CD4-positive, alpha-beta T cell (primary cell): Measurements from ENCODE around the gene NOP56. TPM values are rescaled to one million over a fixed set of nuclear protein-coding genes. Genes with fewer than 3 reads are reported as not detected.

Source experiments
- ATAC-seq: fragments of 200-7000 bp; cut with Tn5 transposase; one replicate; pipeline ENCODE4 v1.10.0; 2022; ENCODE audit warnings: mild to moderate bottlenecking; ENCODE audit not compliant: poor library complexity
- CTCF ChIA-PET: fragments of 350-600 bp; sonication (Branson Sonifier 250); formaldehyde crosslinking; loops from one replicate; lab custom pipeline; 2021; ENCODE audit warnings: antibody characterized with exemption, inconsistent platforms; lab: Charles Lee
- POLR2A ChIA-PET: fragments of 350-600 bp; sonication (Branson Sonifier 250); formaldehyde crosslinking; loops from one replicate; lab custom pipeline; 2021; ENCODE audit warnings: antibody characterized with exemption, inconsistent platforms; lab: Charles Lee
- DNase-seq, 14 experiments: peaks; one replicate each; pipeline ENCODE4 v3.0.0-alpha.2; 2013 to 2020; ENCODE audit warnings: mixed read lengths in 2 of 14
- H3K27ac ChIP-seq, 2 donors: one replicate each; pipeline versions ENCODE4 v1.5.1 to v1.7.0; 2013; ENCODE audit warnings: low read length in 2 of 2, low read depth in 1 of 2, mild to moderate bottlenecking in 1 of 2
- H3K27me3 ChIP-seq, 2 experiments: 1 replicate in 1 of 2; 2 replicates in 1 of 2; pipeline versions ENCODE4 v1.6.1 to v1.7.0; 2013; ENCODE audit warnings: low read length in 2 of 2, control low read depth in 1 of 2, mild to moderate bottlenecking in 1 of 2, moderate library complexity in 1 of 2; ENCODE audit not compliant: insufficient read depth in 2 of 2, control insufficient read depth in 1 of 2
- H3K36me3 ChIP-seq: one replicate; pipeline ENCODE4 v1.6.1; 2013; ENCODE audit warnings: low read length, control low read depth; ENCODE audit not compliant: insufficient read depth
- H3K4me1 ChIP-seq: one replicate; pipeline ENCODE4 v1.6.1; 2013; ENCODE audit warnings: low read length, control low read depth; ENCODE audit not compliant: insufficient read depth
- H3K4me3 ChIP-seq: one replicate; pipeline ENCODE4 v1.5.1; 2013; ENCODE audit warnings: mild to moderate bottlenecking, low read length, moderate library complexity
- H3K9me3 ChIP-seq, 2 experiments: 1 replicate in 1 of 2; 2 replicates in 1 of 2; pipeline versions ENCODE4 v1.6.1 to v1.7.0; 2013; ENCODE audit warnings: low read length in 2 of 2, mild to moderate bottlenecking in 2 of 2, control low read depth in 1 of 2, moderate library complexity in 1 of 2; ENCODE audit not compliant: control insufficient read depth in 1 of 2, insufficient read depth in 1 of 2
- H3K27ac Mint-ChIP-seq: one replicate; pipeline ENCODE4 v1.8.0; 2020; ENCODE audit warnings: mixed read lengths
- H3K27me3 Mint-ChIP-seq: one replicate; pipeline ENCODE4 v1.8.0; 2021; ENCODE audit warnings: mixed read lengths
- H3K36me3 Mint-ChIP-seq: one replicate; pipeline ENCODE4 v1.8.0; 2021; ENCODE audit warnings: low read depth, mixed read lengths
- H3K4me1 Mint-ChIP-seq: one replicate; pipeline ENCODE4 v1.8.0; 2021; ENCODE audit warnings: low read depth, mixed read lengths
- H3K4me3 Mint-ChIP-seq: one replicate; pipeline ENCODE4 v1.8.0; 2020; ENCODE audit warnings: mild to moderate bottlenecking, mixed read lengths
- H3K9me3 Mint-ChIP-seq: one replicate; pipeline ENCODE4 v1.8.0; 2020; ENCODE audit warnings: mixed read lengths
- intact Hi-C, 2 experiments: fragments of 100-400 bp; cut with DNase I in 1 of 2; cut with micrococcal nuclease in 1 of 2; formaldehyde crosslinking; loops; one replicate each; pipeline versions ENCODE4 v1.15.1 to v1.9.0; 2023 to 2025; cut with DNase I, micrococcal nuclease
- total RNA-seq, 174 experiments: library from RNA in 2 of 174; stranded (reverse) in 2 of 174; gene quantifications; one replicate each; pipeline ENCODE4 v1.2.3 and lab custom pipeline; 2021 to 2026
- TF ChIP-seq, protein P1 (sequence below): fragments of 200-600 bp; IDR thresholded peaks from one replicate; pipeline ENCODE4 v1.8.0; 2022; ENCODE audit warnings: antibody characterized with exemption, mild to moderate bottlenecking

NOP56 gene
- total RNA-seq, 2 experiments from 2014 or later = 261 to 262 TPM

DNA sequence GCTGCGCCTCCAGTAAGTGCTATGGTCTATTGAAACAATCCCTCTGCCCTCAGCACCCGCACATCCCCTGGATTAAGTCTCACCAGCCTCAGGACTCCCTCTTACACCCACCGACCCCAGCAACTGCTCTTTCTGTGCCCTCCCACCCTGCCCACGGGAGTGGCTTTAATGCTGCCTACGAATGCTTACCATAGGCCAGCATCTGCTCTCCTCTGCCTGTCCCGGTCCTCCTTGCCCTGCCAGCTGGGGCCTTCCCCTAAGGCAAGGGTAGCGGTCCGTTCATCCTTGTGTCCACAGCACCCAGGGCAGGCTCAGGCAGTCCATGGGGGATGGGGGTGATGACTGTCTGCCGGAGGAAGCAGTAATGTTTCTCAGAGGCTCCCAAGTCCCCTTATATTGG, 44.2 kb downstream of the NOP56 start:
- Mint-ChIP-seq H3K4me3 (no peak overlapping the region), H3K36me3 (peaks cover 4% of the 10 kb centered on the region), H3K27me3 (peaks cover 54% of the 10 kb centered on the region), H3K27ac (no peak overlapping the region), H3K9me3 (no peaks in the 10 kb centered on the region), H3K4me1 (peaks cover 9% of the 10 kb centered on the region)
- TF ChIP-seq, protein P1, sequence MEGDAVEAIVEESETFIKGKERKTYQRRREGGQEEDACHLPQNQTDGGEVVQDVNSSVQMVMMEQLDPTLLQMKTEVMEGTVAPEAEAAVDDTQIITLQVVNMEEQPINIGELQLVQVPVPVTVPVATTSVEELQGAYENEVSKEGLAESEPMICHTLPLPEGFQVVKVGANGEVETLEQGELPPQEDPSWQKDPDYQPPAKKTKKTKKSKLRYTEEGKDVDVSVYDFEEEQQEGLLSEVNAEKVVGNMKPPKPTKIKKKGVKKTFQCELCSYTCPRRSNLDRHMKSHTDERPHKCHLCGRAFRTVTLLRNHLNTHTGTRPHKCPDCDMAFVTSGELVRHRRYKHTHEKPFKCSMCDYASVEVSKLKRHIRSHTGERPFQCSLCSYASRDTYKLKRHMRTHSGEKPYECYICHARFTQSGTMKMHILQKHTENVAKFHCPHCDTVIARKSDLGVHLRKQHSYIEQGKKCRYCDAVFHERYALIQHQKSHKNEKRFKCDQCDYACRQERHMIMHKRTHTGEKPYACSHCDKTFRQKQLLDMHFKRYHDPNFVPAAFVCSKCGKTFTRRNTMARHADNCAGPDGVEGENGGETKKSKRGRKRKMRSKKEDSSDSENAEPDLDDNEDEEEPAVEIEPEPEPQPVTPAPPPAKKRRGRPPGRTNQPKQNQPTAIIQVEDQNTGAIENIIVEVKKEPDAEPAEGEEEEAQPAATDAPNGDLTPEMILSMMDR = no peak
- Histone ChIP-seq H3K4me1 (peaks cover 16% of the 10 kb centered on the region), H3K27me3 (peaks cover 26 to 32% of the 10 kb centered on the region in 2 experiments), H3K9me3 (peaks cover 0 to 11% of the 10 kb centered on the region in 2 experiments), H3K27ac (no peak overlapping the region), H3K4me3 (no peak overlapping the region), H3K36me3 (no peaks in the 10 kb centered on the region)
- ATAC-seq (no peak), DNase-seq (no peak)
- POLR2A ChIA-PET = no interaction called here
- intact Hi-C loops = no loop called here
- CTCF ChIA-PET = no interaction called here

DNA sequence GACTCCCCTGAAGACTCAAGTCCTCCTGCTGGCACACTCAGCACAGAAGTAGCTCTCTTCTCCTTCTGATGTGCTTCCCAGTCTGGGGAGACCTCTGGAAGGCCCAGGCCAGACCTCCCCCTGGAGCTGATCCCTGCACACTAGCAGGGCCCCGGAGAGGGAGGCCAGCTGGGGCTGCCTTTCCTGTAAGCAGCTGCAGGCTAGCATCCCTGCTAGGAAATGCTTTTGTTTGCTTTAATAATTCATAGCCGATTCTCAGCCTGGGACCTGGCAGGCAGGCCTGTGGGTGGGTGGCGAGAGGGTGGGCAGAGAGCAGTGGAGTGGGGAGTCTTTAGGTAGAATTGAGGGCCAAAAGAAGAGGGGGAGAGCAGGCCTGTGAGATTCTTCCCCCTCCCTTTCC, 45.3 kb downstream of the NOP56 start:
- DNase-seq = no peak
- peaks cover 26 to 32% of the 10 kb centered on the region in 2 experiments for H3K27me3 ChIP-seq
- CTCF ChIA-PET = no interaction called here

DNA sequence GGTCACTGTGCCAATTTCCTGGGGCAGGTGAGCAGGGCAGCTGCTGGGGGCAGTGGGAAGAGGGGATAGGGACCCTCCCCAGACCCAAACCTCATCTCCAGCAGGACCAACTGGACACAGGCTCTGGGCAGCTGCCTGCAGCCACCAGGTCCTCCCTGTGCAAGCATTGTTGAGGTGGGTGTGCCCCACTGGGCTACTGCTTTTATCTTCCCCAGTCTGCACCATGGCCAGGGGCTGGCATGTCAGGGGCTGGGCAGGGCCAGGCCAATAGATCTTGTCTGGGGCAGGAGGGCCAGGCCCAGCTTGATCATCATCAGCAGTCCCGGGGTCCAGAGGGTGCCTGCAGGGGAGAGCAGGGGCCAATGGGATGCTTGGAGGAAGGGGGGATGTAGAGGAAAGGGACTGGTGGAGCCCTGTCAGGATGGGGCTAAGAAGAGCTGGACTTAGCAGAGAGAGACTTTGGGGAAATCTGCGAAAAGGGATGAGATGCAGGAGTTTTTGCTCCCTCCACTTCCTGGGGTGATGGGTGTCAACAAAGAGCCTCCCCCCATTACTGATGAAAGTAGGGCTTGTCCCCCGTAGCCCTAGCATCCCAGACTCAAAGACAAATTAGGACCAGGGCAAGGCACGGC, 45.9 kb downstream of the NOP56 start:
- H3K27me3 ChIP-seq = peaks cover 26 to 32% of the 10 kb centered on the region in 2 experiments
- DNase-seq = no peak

More for the DNA sequence above, 45.3 kb downstream of the NOP56 start:
- Histone ChIP-seq H3K4me3 (no peak overlapping the region), H3K27ac (no peak overlapping the region), H3K36me3 (no peaks in the 10 kb centered on the region), H3K9me3 (peaks cover 0 to 11% of the 10 kb centered on the region in 2 experiments), H3K4me1 (peaks cover 10% of the 10 kb centered on the region)
- Mint-ChIP-seq H3K4me1 (peaks cover 4% of the 10 kb centered on the region), H3K36me3 (no peaks in the 10 kb centered on the region), H3K27me3 (peaks cover 48% of the 10 kb centered on the region), H3K27ac (no peak overlapping the region), H3K4me3 (no peak overlapping the region), H3K9me3 (no peaks in the 10 kb centered on the region)
- POLR2A ChIA-PET = no interaction called here
- TF ChIP-seq, protein P1 = no peak
- intact Hi-C loops = no loop called here
- ATAC-seq = no peak

More for the DNA sequence above, 45.9 kb downstream of the NOP56 start:
- H3K4me1 Mint-ChIP-seq = peaks cover 4% of the 10 kb centered on the region
- POLR2A ChIA-PET = no interaction called here
- H3K27me3 Mint-ChIP-seq = peaks cover 48% of the 10 kb centered on the region
- no peak overlapping the region for H3K4me3 Mint-ChIP-seq
- Histone ChIP-seq H3K27ac (no peak overlapping the region), H3K36me3 (no peaks in the 10 kb centered on the region), H3K4me3 (no peak overlapping the region), H3K4me1 (peaks cover 10% of the 10 kb centered on the region), H3K9me3 (peaks cover 0 to 11% of the 10 kb centered on the region in 2 experiments)
- ATAC-seq = no peak
- H3K27ac Mint-ChIP-seq = no peak overlapping the region
- intact Hi-C loops = no loop called here
- no peaks in the 10 kb centered on the region for H3K36me3 Mint-ChIP-seq
- TF ChIP-seq, protein P1 = no peak
- CTCF ChIA-PET = interaction anchor here (1.3 kb wide), 1 partner anchor 55 kb away, joined by 3 read pairs; no protein-coding TSS in a partner anchor
- H3K9me3 Mint-ChIP-seq = no peaks in the 10 kb centered on the region
